ENCODE measurements around the gene SKI.
"Not testable (repeated sequence)": the region's sequence is repeated elsewhere in the genome, so short reads cannot be mapped to it uniquely, and the experiment has no call there.

Gene SKI

GRCh38 chr1:2258996-2259395, 30.9 kb downstream of the SKI start:
- H3K4me3 ChIP-seq (ENCODE audit: low read depth, low read length): no peak overlapping the region
- DNase-seq (ENCODE audit: low read depth): no peak
- no peak for TF ChIP-seq CTCF (IDR thresholded peaks at IDR 0.05; ENCODE audit: low read depth, low read length)
- no peak for TF ChIP-seq MYC (IDR thresholded peaks at IDR 0.05; ENCODE audit: low read depth, low read length)
- no peak for TF ChIP-seq POLR2A (IDR thresholded peaks at IDR 0.05; ENCODE audit: extremely low read depth, insufficient read length)
- no peak for TF ChIP-seq MAX (IDR thresholded peaks at IDR 0.05; ENCODE audit: low read depth, low read length)

GRCh38 chr1:2259668-2260402, 31.7 kb downstream of the SKI start:
- TF ChIP-seq CTCF (IDR thresholded peaks at IDR 0.05; ENCODE audit: low read depth, low read length) (no peak), MAX (IDR thresholded peaks at IDR 0.05; ENCODE audit: low read depth, low read length) (no peak), POLR2A (IDR thresholded peaks at IDR 0.05; ENCODE audit: extremely low read depth, insufficient read length) (no peak), MYC (IDR thresholded peaks at IDR 0.05; ENCODE audit: low read depth, low read length) (no peak)
- no peak for DNase-seq (ENCODE audit: low read depth)
- no peak overlapping the region for H3K4me3 ChIP-seq (ENCODE audit: low read depth, low read length)

GRCh38 chr1:2260470-2260869, 32.4 kb downstream of the SKI start:
- not testable (repeated sequence) for H3K4me3 ChIP-seq (ENCODE audit: low read depth, low read length); DNase-seq (ENCODE audit: low read depth)

GRCh38 chr1:2260917-2261316, 32.8 kb downstream of the SKI start:
- DNase-seq (ENCODE audit: low read depth): no peak
- H3K4me3 ChIP-seq (ENCODE audit: low read depth, low read length): no peak overlapping the region
- no peak for TF ChIP-seq MAX (IDR thresholded peaks at IDR 0.05; ENCODE audit: low read depth, low read length)
- no peak for TF ChIP-seq CTCF (IDR thresholded peaks at IDR 0.05; ENCODE audit: low read depth, low read length)
- TF ChIP-seq MYC (IDR thresholded peaks at IDR 0.05; ENCODE audit: low read depth, low read length): no peak
- TF ChIP-seq POLR2A (IDR thresholded peaks at IDR 0.05; ENCODE audit: extremely low read depth, insufficient read length): no peak

GRCh38 chr1:2261476-2262395, 33.6 kb downstream of the SKI start:
- not testable (repeated sequence) for H3K4me3 ChIP-seq (ENCODE audit: low read depth, low read length)
- DNase-seq (ENCODE audit: low read depth): peak; percentile 22

- DNase-seq (ENCODE audit: low read depth): no peak
- TF ChIP-seq POLR2A (IDR thresholded peaks at IDR 0.05; ENCODE audit: extremely low read depth, insufficient read length): no peak
- no peak for TF ChIP-seq MYC (IDR thresholded peaks at IDR 0.05; ENCODE audit: low read depth, low read length)
- no peak for TF ChIP-seq CTCF (IDR thresholded peaks at IDR 0.05; ENCODE audit: low read depth, low read length)
- no peak for TF ChIP-seq MAX (IDR thresholded peaks at IDR 0.05; ENCODE audit: low read depth, low read length)
- no peak overlapping the region for H3K4me3 ChIP-seq (ENCODE audit: low read depth, low read length)
These were observed 38.3 kb downstream of the SKI start for GRCh38 chr1:2266301-2266975.
